ENCODE measurements around the gene OS9.

- TF ChIP-seq, protein P1, sequence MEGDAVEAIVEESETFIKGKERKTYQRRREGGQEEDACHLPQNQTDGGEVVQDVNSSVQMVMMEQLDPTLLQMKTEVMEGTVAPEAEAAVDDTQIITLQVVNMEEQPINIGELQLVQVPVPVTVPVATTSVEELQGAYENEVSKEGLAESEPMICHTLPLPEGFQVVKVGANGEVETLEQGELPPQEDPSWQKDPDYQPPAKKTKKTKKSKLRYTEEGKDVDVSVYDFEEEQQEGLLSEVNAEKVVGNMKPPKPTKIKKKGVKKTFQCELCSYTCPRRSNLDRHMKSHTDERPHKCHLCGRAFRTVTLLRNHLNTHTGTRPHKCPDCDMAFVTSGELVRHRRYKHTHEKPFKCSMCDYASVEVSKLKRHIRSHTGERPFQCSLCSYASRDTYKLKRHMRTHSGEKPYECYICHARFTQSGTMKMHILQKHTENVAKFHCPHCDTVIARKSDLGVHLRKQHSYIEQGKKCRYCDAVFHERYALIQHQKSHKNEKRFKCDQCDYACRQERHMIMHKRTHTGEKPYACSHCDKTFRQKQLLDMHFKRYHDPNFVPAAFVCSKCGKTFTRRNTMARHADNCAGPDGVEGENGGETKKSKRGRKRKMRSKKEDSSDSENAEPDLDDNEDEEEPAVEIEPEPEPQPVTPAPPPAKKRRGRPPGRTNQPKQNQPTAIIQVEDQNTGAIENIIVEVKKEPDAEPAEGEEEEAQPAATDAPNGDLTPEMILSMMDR (IDR thresholded peaks at IDR 0.05) = no peak
- TF ChIP-seq POLR2A (IDR thresholded peaks at IDR 0.05) = no peak
- no peak for TF ChIP-seq POLR2AphosphoS5 (IDR thresholded peaks at IDR 0.05)
- no peak for TF ChIP-seq EP300 (IDR thresholded peaks at IDR 0.05)
Observed at GRCh38 chr12:57679697-57680096, 14.2 kb upstream of the OS9 start.
